ENCODE data around the gene MLXIPL.

DNA sequence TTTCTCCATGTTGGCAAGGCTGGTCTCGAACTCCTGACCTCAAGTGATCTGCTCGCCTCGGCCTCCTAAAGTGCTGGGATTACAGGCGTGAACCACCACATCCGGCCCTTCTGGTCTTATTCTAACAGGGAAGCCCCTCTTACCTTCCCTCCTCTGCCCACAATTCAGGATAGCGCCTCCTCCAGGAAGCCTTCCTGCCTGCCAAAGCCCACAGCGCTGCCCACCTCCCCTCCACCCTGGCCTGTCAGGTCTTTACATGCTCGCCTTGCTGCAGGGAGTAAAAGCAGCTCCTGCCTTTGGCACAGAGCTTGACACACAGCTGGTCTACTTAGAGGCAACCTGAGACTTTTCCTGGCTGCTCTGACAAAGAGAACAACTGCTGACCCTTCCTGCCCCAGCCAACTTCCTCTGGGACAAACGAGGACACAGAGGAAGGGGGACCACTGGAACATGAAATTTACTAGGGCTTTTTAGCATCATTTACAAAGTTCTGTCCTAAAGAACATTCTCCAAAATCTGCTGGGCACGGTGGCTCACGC is 13.2 kb downstream of the MLXIPL start:
- TF ChIP-seq, protein P1, sequence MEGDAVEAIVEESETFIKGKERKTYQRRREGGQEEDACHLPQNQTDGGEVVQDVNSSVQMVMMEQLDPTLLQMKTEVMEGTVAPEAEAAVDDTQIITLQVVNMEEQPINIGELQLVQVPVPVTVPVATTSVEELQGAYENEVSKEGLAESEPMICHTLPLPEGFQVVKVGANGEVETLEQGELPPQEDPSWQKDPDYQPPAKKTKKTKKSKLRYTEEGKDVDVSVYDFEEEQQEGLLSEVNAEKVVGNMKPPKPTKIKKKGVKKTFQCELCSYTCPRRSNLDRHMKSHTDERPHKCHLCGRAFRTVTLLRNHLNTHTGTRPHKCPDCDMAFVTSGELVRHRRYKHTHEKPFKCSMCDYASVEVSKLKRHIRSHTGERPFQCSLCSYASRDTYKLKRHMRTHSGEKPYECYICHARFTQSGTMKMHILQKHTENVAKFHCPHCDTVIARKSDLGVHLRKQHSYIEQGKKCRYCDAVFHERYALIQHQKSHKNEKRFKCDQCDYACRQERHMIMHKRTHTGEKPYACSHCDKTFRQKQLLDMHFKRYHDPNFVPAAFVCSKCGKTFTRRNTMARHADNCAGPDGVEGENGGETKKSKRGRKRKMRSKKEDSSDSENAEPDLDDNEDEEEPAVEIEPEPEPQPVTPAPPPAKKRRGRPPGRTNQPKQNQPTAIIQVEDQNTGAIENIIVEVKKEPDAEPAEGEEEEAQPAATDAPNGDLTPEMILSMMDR (conservative IDR thresholded peaks at IDR 0.05 in 1 of 2, IDR thresholded peaks at IDR 0.05 in 1 of 2; ENCODE audit: extremely low read depth in 1 of 2, insufficient read depth in 1 of 2, low read depth in 1 of 2, low read length in 2 of 2) = no peak
- no peak for TF ChIP-seq EZH2 (IDR thresholded peaks at IDR 0.05; ENCODE audit: borderline replicate concordance, low read length)

Data from mammary epithelial cell (primary cell).